Measurements from ENCODE around the gene ZNF518B.
"Not testable (repeated sequence)": the region's sequence is repeated elsewhere in the genome, so short reads cannot be mapped to it uniquely, and the experiment has no call there.

The ZNF518B gene

DNA sequence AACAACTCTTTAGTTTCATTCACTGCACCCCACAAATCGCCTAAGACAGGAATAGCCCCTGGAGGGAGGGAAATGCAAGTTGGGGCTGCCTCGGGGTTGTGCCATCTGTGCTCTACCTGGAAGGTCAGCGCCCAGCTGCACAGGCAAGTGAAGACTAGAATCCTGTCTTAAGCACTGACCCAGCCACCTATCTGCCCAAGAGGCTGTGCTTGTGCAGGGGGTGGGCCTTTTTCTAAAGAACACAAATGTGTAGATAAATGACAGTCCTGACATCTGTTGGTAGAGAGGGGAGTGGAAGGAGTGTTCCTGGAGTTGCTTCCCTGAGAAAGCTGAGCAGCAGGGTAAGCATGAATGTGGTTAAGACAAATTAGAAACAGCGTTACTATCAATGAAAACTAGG lies 15.7 kb downstream of the ZNF518B start:
- no peak for TF ChIP-seq CTCF (conservative IDR thresholded peaks at IDR 0.05; ENCODE audit: low read length)
- no peak for TF ChIP-seq EZH2phosphoT487 (IDR thresholded peaks at IDR 0.05; ENCODE audit: borderline replicate concordance)
- H2AFZ ChIP-seq (ENCODE audit: low read length): no peak overlapping the region
- no peaks in the 10 kb centered on the region for H3K79me2 ChIP-seq (ENCODE audit: insufficient read depth, low read length)
- H3K4me2 ChIP-seq (ENCODE audit: low read depth, low read length, poor library complexity, severe bottlenecking): no peak overlapping the region
- peaks cover 17% of the 10 kb centered on the region; the same call in 1 of the 2 replicates for H3K36me3 ChIP-seq (ENCODE audit: insufficient read depth, low read length)
- H4K20me1 ChIP-seq (ENCODE audit: insufficient read depth, low read length, poor library complexity, severe bottlenecking): no peaks in the 10 kb centered on the region
- peaks cover 25% of the 10 kb centered on the region for H3K4me1 ChIP-seq (ENCODE audit: insufficient read depth, low read length, poor library complexity, severe bottlenecking)
- H3K4me3 ChIP-seq (ENCODE audit: low read length, poor library complexity, severe bottlenecking): no peak overlapping the region
- H3K9me2 ChIP-seq (replicated peaks; ENCODE audit: low read depth, low read length): no peaks in the 10 kb centered on the region
- no peaks in the 10 kb centered on the region for H3K9me3 ChIP-seq (ENCODE audit: insufficient read depth, low read depth, low read length)
- H3F3A ChIP-seq (ENCODE audit: low read depth): no peaks in the 10 kb centered on the region
- H3K27me3 ChIP-seq (ENCODE audit: insufficient read depth, low read length, poor library complexity, severe bottlenecking): no peaks in the 10 kb centered on the region
- no peak overlapping the region for H3K9ac ChIP-seq (ENCODE audit: low read depth, low read length, poor library complexity, severe bottlenecking)

- no peaks in the 10 kb centered on the region for H3K27me3 ChIP-seq (ENCODE audit: insufficient read depth, low read length, poor library complexity, severe bottlenecking)
- no peaks in the 10 kb centered on the region for H3K9me2 ChIP-seq (replicated peaks; ENCODE audit: low read depth, low read length)
- no peaks in the 10 kb centered on the region for H4K20me1 ChIP-seq (ENCODE audit: insufficient read depth, low read length, poor library complexity, severe bottlenecking)
- H3K4me1 ChIP-seq (ENCODE audit: insufficient read depth, low read length, poor library complexity, severe bottlenecking): peaks cover 18% of the 10 kb centered on the region
- H3F3A ChIP-seq (ENCODE audit: low read depth): no peaks in the 10 kb centered on the region
- no peak overlapping the region for H3K4me3 ChIP-seq (ENCODE audit: low read length, poor library complexity, severe bottlenecking)
- no peak for TF ChIP-seq CTCF (conservative IDR thresholded peaks at IDR 0.05; ENCODE audit: low read length)
- TF ChIP-seq EZH2phosphoT487 (IDR thresholded peaks at IDR 0.05; ENCODE audit: borderline replicate concordance): no peak
- H2AFZ ChIP-seq (ENCODE audit: low read length): no peak overlapping the region
- H3K36me3 ChIP-seq (ENCODE audit: insufficient read depth, low read length): no peaks in the 10 kb centered on the region
- no peak overlapping the region for H3K4me2 ChIP-seq (ENCODE audit: low read depth, low read length, poor library complexity, severe bottlenecking)
- H3K9me3 ChIP-seq (ENCODE audit: insufficient read depth, low read depth, low read length): no peaks in the 10 kb centered on the region
- no peaks in the 10 kb centered on the region for H3K79me2 ChIP-seq (ENCODE audit: insufficient read depth, low read length)
- H3K9ac ChIP-seq (ENCODE audit: low read depth, low read length, poor library complexity, severe bottlenecking): no peak overlapping the region
Observed at GRCh38 chr4:10438924-10439323, 18.3 kb downstream of the ZNF518B start.

DNA sequence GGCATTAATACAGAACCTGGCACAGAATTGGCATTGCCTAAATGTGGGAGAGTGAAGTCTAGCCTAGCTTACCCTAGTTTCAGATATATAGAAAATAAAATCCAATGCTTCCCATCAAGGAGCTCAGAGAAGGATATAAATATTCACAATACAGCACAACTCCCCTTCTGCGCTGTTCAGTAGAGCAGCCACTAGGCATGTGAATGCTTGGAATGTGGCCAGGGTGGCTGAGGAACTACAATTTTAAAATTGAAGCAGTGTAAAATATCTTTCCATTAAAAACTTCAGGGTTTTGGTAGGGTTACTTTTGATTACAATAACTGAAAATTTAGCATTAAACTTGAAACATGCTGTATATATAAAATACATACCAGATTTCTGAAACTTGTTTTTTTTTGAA lies 19.5 kb downstream of the ZNF518B start:
- no peak overlapping the region for H3K4me2 ChIP-seq (ENCODE audit: low read depth, low read length, poor library complexity, severe bottlenecking)
- H4K20me1 ChIP-seq (ENCODE audit: insufficient read depth, low read length, poor library complexity, severe bottlenecking): no peaks in the 10 kb centered on the region
- no peak overlapping the region for H2AFZ ChIP-seq (ENCODE audit: low read length)
- H3K9ac ChIP-seq (ENCODE audit: low read depth, low read length, poor library complexity, severe bottlenecking): no peak overlapping the region
- TF ChIP-seq EZH2phosphoT487 (IDR thresholded peaks at IDR 0.05; ENCODE audit: borderline replicate concordance) (no peak), CTCF (conservative IDR thresholded peaks at IDR 0.05; ENCODE audit: low read length) (no peak)
- H3K36me3 ChIP-seq (ENCODE audit: insufficient read depth, low read length): no peaks in the 10 kb centered on the region
- H3K9me3 ChIP-seq (ENCODE audit: insufficient read depth, low read depth, low read length): no peaks in the 10 kb centered on the region
- no peaks in the 10 kb centered on the region for H3F3A ChIP-seq (ENCODE audit: low read depth)
- H3K4me3 ChIP-seq (ENCODE audit: low read length, poor library complexity, severe bottlenecking): no peak overlapping the region
- H3K27me3 ChIP-seq (ENCODE audit: insufficient read depth, low read length, poor library complexity, severe bottlenecking): no peaks in the 10 kb centered on the region
- H3K9me2 ChIP-seq (replicated peaks; ENCODE audit: low read depth, low read length): no peaks in the 10 kb centered on the region
- H3K79me2 ChIP-seq (ENCODE audit: insufficient read depth, low read length): no peaks in the 10 kb centered on the region
- H3K4me1 ChIP-seq (ENCODE audit: insufficient read depth, low read length, poor library complexity, severe bottlenecking): peaks cover 6% of the 10 kb centered on the region

- H3K36me3 ChIP-seq (ENCODE audit: insufficient read depth, low read length); H3K9me2 ChIP-seq (replicated peaks; ENCODE audit: low read depth, low read length); H4K20me1 ChIP-seq (ENCODE audit: insufficient read depth, low read length, poor library complexity, severe bottlenecking); H3K79me2 ChIP-seq (ENCODE audit: insufficient read depth, low read length); H3K27me3 ChIP-seq (ENCODE audit: insufficient read depth, low read length, poor library complexity, severe bottlenecking); H3F3A ChIP-seq (ENCODE audit: low read depth); H3K9ac ChIP-seq (ENCODE audit: low read depth, low read length, poor library complexity, severe bottlenecking); H3K4me2 ChIP-seq (ENCODE audit: low read depth, low read length, poor library complexity, severe bottlenecking); H2AFZ ChIP-seq (ENCODE audit: low read length); H3K9me3 ChIP-seq (ENCODE audit: insufficient read depth, low read depth, low read length); H3K4me1 ChIP-seq (ENCODE audit: insufficient read depth, low read length, poor library complexity, severe bottlenecking); H3K4me3 ChIP-seq (ENCODE audit: low read length, poor library complexity, severe bottlenecking): not testable (repeated sequence)
Observed at GRCh38 chr4:10427680-10428079, 29.5 kb downstream of the ZNF518B start.
